DOHH2 (cell line): ENCODE measurements around the gene UNC119B.
A peak's percentile ranks its signal among the peaks of the same experiment; 100 is the strongest.

Source experiments
- H3F3A ChIP-seq: fragments of 200-600 bp; sonication (generic), shearing (Covaris generic); 2 replicates; pipeline ENCODE4 v1.6.0; 2016; ENCODE audit warnings: antibody characterized with exemption, mild to moderate bottlenecking; ENCODE audit not compliant: control insufficient read depth, insufficient read depth
- H3K27ac ChIP-seq: fragments of 200-600 bp; sonication (generic); 2 replicates; pipeline ENCODE4 v1.5.1; 2014; ENCODE audit warnings: low read depth, mild to moderate bottlenecking, low read length, moderate library complexity
- H3K27me3 ChIP-seq: fragments of 200-600 bp; sonication (generic); 2 replicates; pipeline ENCODE4 v1.6.1; 2014; ENCODE audit warnings: mild to moderate bottlenecking, low read length, mixed read lengths; ENCODE audit not compliant: control insufficient read depth
- H3K36me3 ChIP-seq: fragments of 200-600 bp; sonication (generic); 2 replicates; pipeline ENCODE4 v1.6.1; 2014; ENCODE audit warnings: mild to moderate bottlenecking, low read length, moderate library complexity, mixed read lengths; ENCODE audit not compliant: control insufficient read depth
- H3K4me1 ChIP-seq: fragments of 200-600 bp; sonication (generic); 2 replicates; pipeline ENCODE4 v1.6.1; 2014; ENCODE audit warnings: mild to moderate bottlenecking, low read length, mixed read lengths; ENCODE audit not compliant: control insufficient read depth
- H3K4me2 ChIP-seq: fragments of 200-600 bp; sonication (generic); 2 replicates; pipeline ENCODE4 v1.6.0; 2014; ENCODE audit warnings: mild to moderate bottlenecking, low read length, moderate library complexity
- H3K4me3 ChIP-seq: fragments of 200-600 bp; sonication (generic); 2 replicates; pipeline ENCODE4 v1.5.1; 2014; ENCODE audit warnings: mild to moderate bottlenecking, low read length, mixed read lengths
- H3K79me2 ChIP-seq: fragments of 200-600 bp; sonication (generic); 2 replicates; pipeline ENCODE4 v1.6.1; 2014; ENCODE audit warnings: mild to moderate bottlenecking, low read length, mixed read lengths; ENCODE audit not compliant: control insufficient read depth
- H3K9me2 ChIP-seq: fragments of 200-600 bp; sonication (generic); replicated peaks from 2 replicates; pipeline ENCODE4 v1.6.1; 2014; ENCODE audit warnings: mild to moderate bottlenecking, low read length, mixed read lengths; ENCODE audit not compliant: control insufficient read depth
- H3K9me3 ChIP-seq: fragments of 200-600 bp; sonication (generic); 2 replicates; pipeline ENCODE4 v1.6.1; 2014; ENCODE audit warnings: antibody characterized with exemption, low read length, mixed read lengths; ENCODE audit not compliant: control insufficient read depth, insufficient read depth
- H4K20me1 ChIP-seq: fragments of 200-600 bp; sonication (generic); 2 replicates; pipeline ENCODE4 v1.6.0; 2014; ENCODE audit warnings: low read depth, mild to moderate bottlenecking, antibody characterized with exemption, low read length, moderate library complexity; ENCODE audit not compliant: control insufficient read depth, insufficient read depth
- EZH2phosphoT487 ChIP-seq: fragments of 200-600 bp; sonication (generic); IDR thresholded peaks from 2 replicates; pipeline ENCODE4 v1.6.1; 2017; ENCODE audit warnings: borderline replicate concordance, mild to moderate bottlenecking, antibody characterized with exemption, low read length, moderate library complexity, mixed read lengths
- TF ChIP-seq, protein P1 (sequence below): fragments of 200-600 bp; sonication (generic); IDR thresholded peaks from one replicate; pipeline ENCODE4 v1.5.1; 2014; ENCODE audit warnings: antibody characterized with exemption, mild to moderate bottlenecking, low read depth, low read length; ENCODE audit not compliant: poor library complexity, severe bottlenecking

UNC119B gene

GRCh38 chr12:120686690-120687577, 23.3 kb upstream of the UNC119B start, which contains the start of gene MLEC:
MLEC (plus strand) TSS chr12:120687149; CDS start chr12:120687297, 148 bp downstream.
- Histone ChIP-seq H3K9me3 (no peaks in the 10 kb centered on the region), H3K27me3 (no peaks in the 10 kb centered on the region), H3K9me2 (no peaks in the 10 kb centered on the region), H3F3A (peaks cover 22% of the 10 kb centered on the region), H3K36me3 (peaks cover 38% of the 10 kb centered on the region), H3K4me2 (peak within 1 kb of the TSS; percentile 94), H3K4me1 (peaks cover 38% of the 10 kb centered on the region), H3K27ac (peak within 1 kb of the TSS; percentile 93), H3K79me2 (peaks cover 50% of the 10 kb centered on the region), H3K4me3 (peak within 1 kb of the TSS; percentile 84), H4K20me1 (peaks cover 16% of the 10 kb centered on the region)
- no peak for TF ChIP-seq EZH2phosphoT487
- TF ChIP-seq, protein P1, sequence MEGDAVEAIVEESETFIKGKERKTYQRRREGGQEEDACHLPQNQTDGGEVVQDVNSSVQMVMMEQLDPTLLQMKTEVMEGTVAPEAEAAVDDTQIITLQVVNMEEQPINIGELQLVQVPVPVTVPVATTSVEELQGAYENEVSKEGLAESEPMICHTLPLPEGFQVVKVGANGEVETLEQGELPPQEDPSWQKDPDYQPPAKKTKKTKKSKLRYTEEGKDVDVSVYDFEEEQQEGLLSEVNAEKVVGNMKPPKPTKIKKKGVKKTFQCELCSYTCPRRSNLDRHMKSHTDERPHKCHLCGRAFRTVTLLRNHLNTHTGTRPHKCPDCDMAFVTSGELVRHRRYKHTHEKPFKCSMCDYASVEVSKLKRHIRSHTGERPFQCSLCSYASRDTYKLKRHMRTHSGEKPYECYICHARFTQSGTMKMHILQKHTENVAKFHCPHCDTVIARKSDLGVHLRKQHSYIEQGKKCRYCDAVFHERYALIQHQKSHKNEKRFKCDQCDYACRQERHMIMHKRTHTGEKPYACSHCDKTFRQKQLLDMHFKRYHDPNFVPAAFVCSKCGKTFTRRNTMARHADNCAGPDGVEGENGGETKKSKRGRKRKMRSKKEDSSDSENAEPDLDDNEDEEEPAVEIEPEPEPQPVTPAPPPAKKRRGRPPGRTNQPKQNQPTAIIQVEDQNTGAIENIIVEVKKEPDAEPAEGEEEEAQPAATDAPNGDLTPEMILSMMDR: peak; percentile 24

DNA sequence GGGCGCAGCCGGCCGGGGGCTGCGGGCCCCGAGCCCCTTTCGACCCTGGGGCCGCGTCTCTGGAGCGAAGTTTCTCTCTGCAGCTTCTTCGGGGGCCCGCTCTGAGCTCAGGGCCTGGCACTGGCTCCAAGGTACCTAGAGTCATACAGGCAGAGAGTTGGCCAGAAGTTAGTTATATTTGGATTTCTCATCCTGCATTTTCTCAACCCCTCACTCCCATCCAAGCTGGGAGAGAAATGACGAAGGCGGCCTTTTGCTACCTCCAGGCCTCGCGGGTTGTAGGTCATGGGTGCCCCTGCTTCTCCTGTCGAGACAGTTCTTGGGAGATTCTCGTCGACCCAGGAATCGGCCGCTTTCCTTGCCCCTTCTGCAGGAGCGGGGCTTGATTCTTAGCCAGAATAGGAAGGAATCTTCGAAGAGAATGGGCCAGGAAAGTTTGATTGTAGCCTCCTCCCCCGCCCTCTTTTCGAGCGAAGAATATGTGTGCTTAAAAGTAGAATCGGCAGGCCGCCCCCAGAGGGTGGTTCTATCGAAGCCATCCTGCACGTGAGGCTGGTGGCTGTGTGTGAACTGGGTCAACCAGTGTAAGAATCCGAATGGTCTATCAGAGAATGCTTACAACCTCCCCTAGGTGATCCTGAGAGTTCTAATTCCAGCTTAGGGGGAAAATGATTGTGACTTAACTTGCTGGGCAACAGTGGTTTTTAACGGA, 22.5 kb upstream of the UNC119B start:
- Histone ChIP-seq H3K27ac (peak overlapping the region; percentile 49), H3K4me1 (peaks cover 38% of the 10 kb centered on the region), H3K79me2 (peaks cover 58% of the 10 kb centered on the region)

GRCh38 chr12:120688527-120689071, 21.7 kb upstream of the UNC119B start:
- H3K79me2 ChIP-seq: peaks cover 67% of the 10 kb centered on the region
- peaks cover 38% of the 10 kb centered on the region for H3K4me1 ChIP-seq
- TF ChIP-seq, protein P1: no peak
- H3K4me3 ChIP-seq: peak overlapping the region; percentile 84
- H3F3A ChIP-seq: peaks cover 16% of the 10 kb centered on the region
- peaks cover 16% of the 10 kb centered on the region for H4K20me1 ChIP-seq
- H3K4me2 ChIP-seq: peak overlapping the region; percentile 93
- no peak overlapping the region for H3K27ac ChIP-seq
- H3K9me2 ChIP-seq: no peaks in the 10 kb centered on the region
- peaks cover 54% of the 10 kb centered on the region for H3K36me3 ChIP-seq
- H3K9me3 ChIP-seq: no peaks in the 10 kb centered on the region
- no peaks in the 10 kb centered on the region for H3K27me3 ChIP-seq

More for the DNA sequence above, 22.5 kb upstream of the UNC119B start:
- H3K4me2 ChIP-seq: peak overlapping the region; percentile 93
- no peaks in the 10 kb centered on the region for H3K27me3 ChIP-seq
- H3K36me3 ChIP-seq: peaks cover 45% of the 10 kb centered on the region
- H3K4me3 ChIP-seq: peak overlapping the region; percentile 84
- no peaks in the 10 kb centered on the region for H3K9me2 ChIP-seq
- H4K20me1 ChIP-seq: peaks cover 16% of the 10 kb centered on the region
- no peaks in the 10 kb centered on the region for H3K9me3 ChIP-seq
- no peak for TF ChIP-seq EZH2phosphoT487
- TF ChIP-seq, protein P1: no peak
- H3F3A ChIP-seq: peaks cover 22% of the 10 kb centered on the region
